Measurements from ENCODE around the gene HORMAD1.
"Not testable (repeated sequence)": the region's sequence is repeated elsewhere in the genome, so short reads cannot be mapped to it uniquely, and the experiment has no call there.

The HORMAD1 gene

GRCh38 chr1:150696590-150696989 is 24.1 kb downstream of the HORMAD1 start:
- DNase-seq, result no peak

GRCh38 chr1:150696162-150696561 is 24.5 kb downstream of the HORMAD1 start:
- DNase-seq, result no peak

- DNase-seq, result no peak
Observed at GRCh38 chr1:150695561-150695960, 25.1 kb downstream of the HORMAD1 start.

- DNase-seq, result no peak
Observed at GRCh38 chr1:150692720-150693119, 28.0 kb downstream of the HORMAD1 start.

GRCh38 chr1:150688763-150689162 is 31.9 kb downstream of the HORMAD1 start:
- DNase-seq, result no peak

- no peak for DNase-seq
Observed at GRCh38 chr1:150686275-150686674, 34.4 kb downstream of the HORMAD1 start.

- DNase-seq, result no peak
Observed at GRCh38 chr1:150683914-150684313, 36.8 kb downstream of the HORMAD1 start.

- no peak for DNase-seq
Observed at GRCh38 chr1:150678988-150679387, 41.7 kb downstream of the HORMAD1 start.

- no peak for DNase-seq
Observed at GRCh38 chr1:150674881-150675280, 45.8 kb downstream of the HORMAD1 start.

GRCh38 chr1:150663321-150663720 is 57.4 kb downstream of the HORMAD1 start:
- no peak for DNase-seq

- DNase-seq, result no peak
Observed at GRCh38 chr1:150662811-150663210, 57.9 kb downstream of the HORMAD1 start.

GRCh38 chr1:150661156-150661555 is 59.5 kb downstream of the HORMAD1 start:
- DNase-seq, result no peak

GRCh38 chr1:150660584-150660983 is 60.1 kb downstream of the HORMAD1 start:
- no peak for DNase-seq

- not testable (repeated sequence) for DNase-seq
Observed at GRCh38 chr1:150657064-150657463, 63.6 kb downstream of the HORMAD1 start.

GRCh38 chr1:150654635-150655034 is 66.1 kb downstream of the HORMAD1 start:
- not testable (repeated sequence) for DNase-seq

- no peak for DNase-seq
Observed at GRCh38 chr1:150650193-150650592, 70.5 kb downstream of the HORMAD1 start.

- DNase-seq, result no peak
Observed at GRCh38 chr1:150649441-150650075, 71.1 kb downstream of the HORMAD1 start.
